ENCODE measurements around the gene CARD11.

Gene CARD11

DNA sequence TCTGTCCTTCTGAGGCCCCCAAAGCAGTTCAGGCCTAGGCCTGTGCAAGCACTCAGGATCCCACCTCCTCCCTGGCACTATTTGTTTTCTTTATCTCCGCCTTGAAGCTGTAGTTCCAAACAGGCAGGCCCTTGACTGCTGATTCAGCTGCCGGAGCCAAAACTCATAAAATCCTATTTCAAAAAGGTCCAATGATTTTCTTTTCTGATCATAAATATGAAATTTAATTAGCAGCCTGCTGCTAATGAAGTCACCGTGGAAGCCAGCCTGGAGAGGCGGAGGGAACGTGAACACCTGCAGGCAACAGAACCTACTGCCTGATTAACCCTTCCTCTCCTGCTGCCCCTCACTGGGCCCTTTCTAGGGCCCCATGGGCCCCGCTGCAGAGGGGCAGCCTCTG, 60.1 kb downstream of the CARD11 start:
- no peak for DNase-seq (ENCODE audit: low spot score)

DNA sequence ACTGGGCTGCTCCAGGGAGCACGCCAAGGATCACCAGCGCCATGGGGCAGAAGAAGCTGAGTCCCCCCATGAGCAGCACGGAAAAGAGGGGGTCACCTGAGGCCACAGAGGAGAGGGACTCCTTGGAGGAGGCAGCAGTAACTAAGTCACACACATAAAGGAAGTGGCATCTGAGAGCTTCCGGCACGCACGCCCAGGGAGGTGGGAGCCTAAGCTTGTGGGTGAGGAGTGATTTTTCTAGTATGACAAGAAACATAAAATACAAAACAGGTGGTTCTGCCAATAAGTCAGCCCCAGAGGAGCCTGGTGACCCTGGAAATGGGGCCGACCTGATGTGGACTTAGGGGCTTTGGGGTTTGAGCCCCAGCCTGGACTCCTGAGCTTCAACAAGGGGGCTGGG, 60.8 kb downstream of the CARD11 start:
- no peak for DNase-seq (ENCODE audit: low spot score)

DNA sequence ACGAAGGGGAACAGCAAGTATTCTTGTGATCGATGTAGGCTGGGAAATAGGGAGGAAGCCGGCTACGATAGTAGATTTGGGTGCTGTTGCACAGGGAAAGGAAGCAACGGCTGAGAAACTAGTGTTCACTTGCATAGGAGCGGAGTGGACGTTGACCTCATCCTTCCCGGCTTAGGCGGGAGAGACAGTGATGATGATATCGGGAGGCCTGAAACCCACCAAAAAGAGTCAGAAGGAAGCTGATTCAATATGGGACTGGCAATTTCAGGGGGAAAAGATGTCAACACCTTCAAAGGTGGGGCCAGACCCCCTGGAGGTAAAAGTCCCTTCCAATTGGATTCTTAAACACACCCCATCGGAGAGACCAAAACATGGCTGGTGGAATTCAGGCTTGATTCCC, 61.3 kb downstream of the CARD11 start:
- no peak for DNase-seq (ENCODE audit: low spot score)

DNA sequence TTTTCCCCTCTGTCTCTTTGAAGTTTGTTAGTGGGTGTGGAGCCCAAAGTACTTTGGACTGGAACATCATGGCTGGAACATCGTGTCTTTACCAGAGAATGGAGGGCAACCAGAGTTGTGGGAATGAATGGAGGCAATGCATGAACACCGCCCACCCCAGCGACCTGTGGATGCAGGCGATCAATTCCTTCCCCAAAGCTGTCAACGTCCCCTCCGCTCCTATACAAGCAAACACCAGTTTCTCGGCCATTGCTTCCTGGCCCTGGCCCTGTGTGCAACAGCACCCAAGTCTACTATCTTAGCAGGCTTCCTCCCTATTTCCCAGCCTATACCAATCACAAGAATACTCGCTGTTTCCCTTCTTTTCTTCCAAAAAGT, 62.6 kb downstream of the CARD11 start:
- no peak for DNase-seq (ENCODE audit: low spot score)

DNA sequence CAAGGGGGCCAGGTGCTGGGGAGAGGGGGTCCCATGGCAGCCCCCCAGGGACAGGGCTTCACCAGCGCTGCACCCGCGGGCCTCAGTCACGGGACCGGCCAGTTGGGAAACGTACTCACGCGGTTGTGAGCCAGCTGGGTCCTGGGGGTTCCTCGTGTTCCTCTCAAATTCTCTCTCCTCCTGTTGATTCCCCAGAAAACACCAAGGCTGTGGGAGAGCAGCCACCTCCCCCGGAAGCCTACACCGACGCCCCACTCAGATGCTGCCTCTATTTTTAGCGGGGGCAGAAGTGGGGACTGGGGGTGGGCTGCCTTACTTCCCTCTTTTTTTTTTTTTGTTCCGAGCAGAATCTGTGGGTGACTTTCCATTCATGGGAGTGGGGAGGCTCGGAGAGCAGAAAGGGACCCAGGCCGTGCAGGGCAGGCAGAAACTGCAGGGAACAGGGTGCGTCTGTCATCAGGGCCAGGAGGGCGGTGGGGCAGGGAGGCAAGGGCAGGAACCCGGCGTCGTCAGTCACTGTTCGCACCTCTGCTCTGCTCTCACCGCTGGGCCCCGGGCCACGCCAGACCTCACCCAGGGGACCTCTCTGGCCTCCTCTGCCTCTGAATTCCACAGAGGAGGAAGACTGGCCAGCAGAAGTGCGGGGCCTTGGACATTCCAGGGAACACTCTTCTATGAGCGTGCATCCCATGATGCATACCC, 63.1 kb downstream of the CARD11 start:
- DNase-seq (ENCODE audit: low spot score): no peak

DNA sequence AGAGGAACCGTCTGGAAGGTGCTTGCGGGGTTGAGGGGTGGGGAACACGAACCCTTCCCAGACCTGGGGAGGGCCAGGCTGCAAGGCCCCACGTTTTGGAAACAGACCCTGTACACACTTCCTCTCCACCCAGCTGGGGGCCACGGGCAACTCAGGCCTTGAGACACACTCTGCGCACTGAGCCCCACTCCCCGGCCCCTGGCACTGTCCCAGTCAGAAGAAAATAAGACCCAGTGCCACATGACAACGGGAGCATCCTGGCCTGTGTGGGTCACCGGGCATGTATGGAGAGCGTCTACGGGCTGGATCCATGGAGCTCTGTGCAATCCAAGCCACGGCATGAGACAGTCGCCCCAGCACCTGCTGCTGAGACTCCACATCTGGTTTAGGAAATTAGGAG, 63.7 kb downstream of the CARD11 start:
- DNase-seq (ENCODE audit: low spot score): no peak

DNA sequence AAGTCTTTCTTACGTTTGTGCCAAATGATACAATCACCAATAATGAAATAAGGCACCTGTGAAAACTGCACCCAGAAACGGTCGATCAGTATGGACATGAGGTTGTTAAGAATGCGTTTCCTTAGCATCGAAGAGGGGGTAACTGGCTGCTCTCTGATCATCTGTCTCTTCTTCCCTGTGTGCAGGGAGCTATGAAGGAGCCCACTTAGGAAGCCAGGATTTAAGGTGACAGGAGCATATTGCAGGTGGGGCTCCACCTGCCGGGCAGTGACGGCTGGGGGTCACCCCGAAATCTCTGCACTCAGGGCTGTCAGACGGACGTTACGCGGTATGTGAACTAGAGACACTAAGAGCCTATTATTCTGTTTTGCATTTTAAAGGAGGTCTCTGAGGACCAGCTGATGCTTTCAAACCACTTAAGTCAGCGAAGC, 64.5 kb downstream of the CARD11 start:
- DNase-seq (ENCODE audit: low spot score): no peak

DNA sequence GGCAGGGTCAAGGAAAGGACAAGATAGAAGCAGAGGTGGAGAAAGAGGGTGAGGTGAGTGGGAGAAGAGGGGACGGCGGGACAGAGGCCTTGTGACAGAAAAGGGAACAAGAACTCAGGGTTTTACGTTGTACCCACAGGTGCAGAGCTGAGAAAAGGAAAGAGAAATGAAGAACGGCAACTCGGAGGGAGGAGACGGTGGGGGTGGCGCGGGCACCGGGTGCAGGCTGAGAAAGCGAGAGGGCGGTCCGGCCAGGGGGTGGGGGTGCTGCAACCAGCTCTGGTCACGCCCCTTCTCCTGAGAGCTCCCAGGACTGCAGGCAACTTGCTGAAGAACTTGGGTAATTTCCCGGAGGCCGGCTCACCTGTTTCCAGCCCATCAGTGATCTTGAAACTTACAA, 65.3 kb downstream of the CARD11 start:
- DNase-seq (ENCODE audit: low spot score): no peak

DNA sequence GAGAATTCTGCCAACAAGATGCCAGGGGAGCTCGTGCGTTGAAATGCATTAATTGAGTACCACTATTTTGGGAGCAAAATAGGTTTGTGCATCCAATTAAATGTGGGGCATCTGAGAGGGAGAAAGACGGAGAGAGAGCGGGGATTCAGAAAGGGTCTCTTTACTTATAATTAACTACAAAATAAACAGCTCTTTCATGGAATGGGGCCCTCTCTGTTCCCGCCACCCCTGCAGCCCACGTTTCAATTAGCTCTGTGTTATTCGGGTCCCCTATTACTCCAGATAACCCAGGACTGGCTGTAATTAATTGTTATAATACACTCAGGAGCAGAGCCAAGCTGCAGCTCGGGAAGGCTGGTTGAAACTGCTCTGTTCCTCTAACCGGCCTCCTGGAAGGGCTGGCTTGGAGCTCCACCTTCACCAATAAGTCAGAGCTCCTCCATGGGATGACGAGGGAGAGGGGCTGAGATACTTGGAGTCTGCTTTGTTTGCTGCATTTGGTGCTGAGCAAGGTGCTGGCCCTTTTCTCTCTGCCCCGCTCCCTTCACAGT, 67.8 kb downstream of the CARD11 start:
- no peak for DNase-seq (ENCODE audit: low spot score)

DNA sequence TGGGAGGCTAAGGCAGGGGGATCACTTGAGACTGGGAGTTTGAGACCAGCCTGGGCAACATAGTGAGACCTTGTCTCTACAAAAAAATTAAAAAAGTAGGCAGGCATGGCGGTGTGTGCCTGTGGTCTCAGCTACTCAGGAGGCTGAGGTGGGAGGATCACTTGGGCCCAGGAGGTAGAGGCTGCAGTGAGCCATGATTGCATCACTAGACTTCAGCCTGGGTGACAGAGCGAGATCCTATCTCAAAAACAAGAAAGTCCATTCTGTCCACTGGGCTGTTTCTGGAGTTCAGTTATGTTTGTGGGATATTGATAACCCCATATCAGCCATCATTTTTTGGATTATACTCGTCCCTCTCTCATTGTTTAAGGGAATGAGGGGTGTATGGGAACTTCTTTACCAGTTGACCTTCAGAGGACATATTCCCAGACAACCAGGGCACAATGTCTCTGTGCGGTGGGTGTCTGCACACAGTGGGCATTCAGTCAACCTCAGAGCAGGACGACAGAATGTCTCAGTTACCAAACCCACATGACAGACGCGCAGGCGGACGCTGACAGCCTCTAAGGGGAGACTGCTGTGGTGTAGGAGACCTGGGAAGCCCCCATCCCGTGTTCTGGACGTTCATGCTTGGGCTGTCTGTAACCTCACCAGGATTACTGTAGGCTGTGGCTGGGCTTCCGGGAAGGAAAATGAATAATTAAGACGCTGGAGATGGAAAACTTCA, 69.4 kb downstream of the CARD11 start:
- no peak for DNase-seq (ENCODE audit: low spot score)

DNA sequence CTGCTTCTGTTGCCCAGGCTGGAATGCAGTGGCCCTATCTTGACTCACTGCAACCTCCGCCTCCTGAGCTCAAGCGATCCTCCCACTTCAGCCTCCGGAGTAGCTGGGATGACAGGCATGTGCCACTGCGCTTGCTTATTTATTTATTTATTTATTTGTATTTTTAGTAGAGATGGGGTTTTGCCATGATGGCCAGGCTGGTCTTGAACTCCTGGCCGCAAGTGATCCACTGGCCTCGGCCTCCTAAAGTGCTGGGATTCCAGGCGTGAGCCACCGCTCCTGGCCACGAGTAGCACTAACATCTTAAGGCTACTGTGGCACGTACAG, 70.9 kb downstream of the CARD11 start:
- no peak for DNase-seq (ENCODE audit: low spot score)

DNA sequence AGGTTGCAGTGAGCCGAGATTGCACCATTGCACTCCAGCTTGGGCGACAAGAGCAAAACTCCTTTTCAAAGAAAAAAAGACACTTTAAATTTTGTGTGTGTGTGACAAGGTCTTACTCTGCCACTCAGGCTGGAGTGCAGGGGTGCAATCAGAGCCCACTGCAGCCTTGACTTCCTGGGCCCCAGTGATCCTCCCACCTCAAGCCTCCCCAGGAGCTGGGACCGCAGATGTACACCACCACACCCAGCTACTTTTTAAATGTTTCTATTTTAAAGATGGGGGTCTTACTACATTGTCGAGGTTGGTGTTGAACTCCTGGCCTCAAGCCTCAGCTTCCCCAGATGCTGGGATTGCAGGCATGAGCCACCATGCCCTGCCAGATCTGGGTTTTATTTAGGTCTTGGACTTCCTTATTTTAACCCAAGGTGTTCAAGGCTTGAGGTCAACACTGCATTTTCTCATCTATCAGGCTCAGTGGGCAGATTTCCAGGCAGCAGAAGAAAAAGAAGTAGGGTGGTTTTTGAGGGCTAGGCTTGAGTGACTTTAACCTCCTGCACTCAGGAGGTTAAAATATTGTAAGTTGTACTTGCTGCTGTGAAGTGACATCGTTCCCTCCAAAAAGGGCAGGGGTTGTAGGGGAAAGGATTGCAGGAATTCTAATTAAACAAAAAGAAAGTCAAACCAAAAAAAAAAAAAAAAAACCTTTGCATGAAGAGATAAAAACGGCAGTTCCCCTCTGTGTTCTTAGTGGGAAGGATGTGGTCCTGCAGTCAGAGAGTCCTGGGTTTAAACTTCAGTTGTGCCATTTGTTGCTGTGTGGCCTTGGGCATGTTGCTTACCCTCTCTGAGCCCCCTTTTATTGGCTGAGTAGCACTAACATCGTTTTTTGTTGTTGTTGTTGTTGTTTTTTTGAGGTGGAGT, 71.5 kb downstream of the CARD11 start:
- no peak for DNase-seq (ENCODE audit: low spot score)

DNA sequence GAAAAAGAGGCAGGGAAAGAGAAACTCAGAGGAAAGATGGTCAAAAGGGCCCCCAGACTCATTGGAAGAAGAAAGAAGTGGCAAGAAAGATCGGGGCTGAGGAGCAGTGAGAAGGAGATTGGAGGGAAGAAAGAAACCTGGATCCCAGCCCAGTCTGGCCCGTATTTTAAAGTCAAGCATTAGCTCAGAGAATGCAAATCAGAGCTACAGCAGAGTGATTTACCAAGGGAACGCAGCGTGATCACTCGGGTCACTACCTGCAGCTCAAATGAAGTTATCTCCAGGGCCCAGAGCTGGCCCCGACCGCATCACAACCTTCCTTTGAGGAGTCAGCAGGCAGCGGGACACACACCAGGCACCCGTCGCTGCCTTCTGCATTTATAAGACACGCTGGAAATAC, 72.8 kb downstream of the CARD11 start:
- no peak for DNase-seq (ENCODE audit: low spot score)

DNA sequence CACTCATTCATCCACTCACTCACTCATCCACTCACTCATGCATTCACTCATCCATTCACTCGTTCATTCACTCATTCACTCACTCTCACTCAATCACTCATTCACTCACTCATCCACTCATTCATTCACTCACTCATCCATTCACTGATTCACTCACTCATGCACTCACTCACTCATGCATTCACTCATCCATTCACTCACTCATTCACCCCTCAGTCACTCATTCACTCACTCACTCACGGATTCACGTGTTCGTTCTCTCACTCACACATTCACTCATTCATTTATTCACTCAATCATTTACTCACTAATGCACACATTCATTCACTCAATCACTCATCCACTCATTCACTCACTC, 73.4 kb downstream of the CARD11 start:
- no peak for DNase-seq (ENCODE audit: low spot score)

DNA sequence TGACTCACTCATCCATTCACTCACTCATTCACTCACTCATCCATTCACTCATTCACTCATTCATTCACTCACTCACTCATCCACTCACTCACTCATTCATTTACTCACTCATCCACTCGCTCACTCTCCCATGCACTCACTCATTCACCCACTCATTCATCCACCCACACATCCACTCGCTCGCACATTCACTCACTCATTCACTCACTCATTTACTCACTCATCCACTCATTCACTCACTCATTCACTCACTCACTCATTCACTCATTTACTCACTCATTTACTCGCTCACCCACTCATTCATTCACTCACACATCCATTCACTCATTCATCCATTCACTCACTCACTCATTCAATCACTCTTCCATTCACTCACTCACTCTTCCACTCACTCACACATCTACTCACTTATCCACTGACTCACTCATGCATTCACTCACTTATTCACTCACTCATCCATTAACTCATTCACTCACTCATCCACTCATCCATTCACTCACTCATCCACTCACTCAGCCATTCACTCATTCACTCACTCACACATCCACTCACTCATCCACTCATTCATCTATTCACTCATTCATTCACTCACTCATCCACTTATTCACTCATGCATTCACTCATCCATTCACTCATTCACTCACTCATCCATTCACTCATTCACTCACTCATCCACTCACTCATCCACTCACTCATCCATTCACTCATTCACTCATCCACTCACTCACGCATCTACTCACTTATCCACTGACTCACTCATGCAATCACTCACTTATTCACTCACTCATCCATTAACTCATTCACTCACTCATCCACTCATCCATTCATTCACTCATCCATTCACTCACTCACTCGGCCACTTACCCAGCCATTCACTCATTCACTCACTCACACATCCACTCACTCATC, 74.0 kb downstream of the CARD11 start:
- DNase-seq (ENCODE audit: low spot score): no peak

DNA sequence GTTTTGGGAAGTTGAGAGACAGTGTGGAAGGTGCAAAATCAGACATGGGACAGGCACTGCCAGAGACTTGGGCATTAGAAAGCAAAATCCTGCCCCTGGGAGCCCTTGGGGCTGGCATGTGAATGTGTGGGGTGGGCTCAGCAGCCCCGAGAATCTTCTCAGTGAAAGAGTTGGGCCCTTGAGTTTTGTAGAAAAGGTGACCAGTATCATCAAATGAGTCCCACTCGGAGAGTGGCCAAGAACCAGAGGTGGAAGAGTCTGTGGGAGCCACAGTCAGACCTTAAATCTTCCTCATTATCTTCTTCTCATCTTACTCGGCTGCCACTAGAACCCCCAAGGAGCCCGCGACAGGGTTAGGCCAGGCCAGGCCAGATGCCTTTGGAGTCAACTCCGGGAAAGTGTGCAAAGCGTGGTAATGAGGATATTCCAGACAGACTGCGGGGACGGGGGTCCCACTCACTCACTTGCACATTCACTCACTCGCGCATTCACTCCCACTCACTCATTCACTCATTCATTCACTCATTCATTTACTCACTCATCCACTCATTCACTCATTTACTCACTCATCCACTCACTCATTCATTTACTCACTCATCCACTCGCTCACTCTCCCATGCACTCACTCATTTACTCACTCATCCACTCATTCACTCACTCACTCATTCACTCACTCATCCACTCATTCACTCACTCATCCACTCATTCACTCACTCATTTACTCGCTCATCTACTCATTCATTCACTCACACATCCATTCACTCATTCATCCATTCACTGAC, 74.9 kb downstream of the CARD11 start:
- no peak for DNase-seq (ENCODE audit: low spot score)

DNA sequence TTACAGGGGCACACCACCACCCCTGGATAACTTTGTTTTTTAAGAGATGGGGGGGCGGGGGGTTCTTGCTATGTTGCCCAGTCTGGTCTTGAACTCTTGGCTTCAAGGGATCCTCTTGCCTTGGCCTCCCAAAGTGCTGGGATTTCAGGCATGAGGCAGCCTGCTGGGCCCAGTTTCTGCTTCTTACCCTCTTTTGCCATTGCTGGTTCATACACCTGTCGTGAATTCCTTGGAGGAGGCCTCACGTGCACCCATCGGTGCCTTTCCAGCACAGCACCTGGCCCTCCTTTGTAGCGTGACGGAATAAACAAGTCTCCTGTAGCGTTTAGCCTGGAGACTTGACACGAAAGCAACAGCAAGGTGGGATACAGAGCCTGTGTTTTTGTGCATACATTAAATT, 75.5 kb downstream of the CARD11 start:
- DNase-seq (ENCODE audit: low spot score): no peak

DNA sequence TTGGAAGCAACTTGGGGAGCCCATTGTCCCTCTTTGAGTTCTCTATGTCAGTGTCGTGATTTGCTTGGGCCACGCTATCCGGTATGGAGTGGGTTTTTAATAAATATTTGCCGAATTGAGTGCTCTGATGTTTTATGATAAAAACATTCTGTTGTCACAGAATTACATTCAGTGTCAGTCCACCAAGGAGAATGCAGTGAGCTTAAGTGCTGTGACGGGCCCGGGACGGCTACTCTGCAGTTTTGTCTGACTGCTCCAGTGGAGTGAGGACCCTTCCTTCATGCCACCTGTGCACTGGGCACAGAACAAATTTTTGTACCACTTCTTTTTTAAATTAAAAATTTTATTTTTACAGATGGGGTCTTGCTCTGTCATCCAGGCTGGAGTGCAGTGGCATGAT, 76.0 kb downstream of the CARD11 start:
- DNase-seq (ENCODE audit: low spot score): no peak

DNA sequence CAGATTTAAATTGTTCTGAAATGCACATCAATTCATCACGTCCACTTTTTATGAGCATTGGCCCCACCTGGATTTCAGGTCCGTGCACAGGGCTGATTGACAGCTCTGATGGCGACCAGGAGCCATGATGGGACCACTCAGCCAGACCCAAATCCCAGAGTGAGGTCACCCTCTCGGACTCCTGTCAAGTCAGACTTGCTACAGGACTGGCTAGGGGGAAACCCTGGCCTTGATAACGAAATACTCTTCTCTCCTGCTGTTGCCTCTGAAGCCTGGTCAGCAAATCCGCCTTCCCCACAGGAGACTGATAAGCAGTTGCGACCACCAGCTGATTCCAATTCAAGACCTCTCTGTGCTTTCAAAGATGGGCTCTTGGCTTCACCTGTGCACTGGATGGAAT, 76.4 kb downstream of the CARD11 start:
- DNase-seq (ENCODE audit: low spot score): no peak

DNA sequence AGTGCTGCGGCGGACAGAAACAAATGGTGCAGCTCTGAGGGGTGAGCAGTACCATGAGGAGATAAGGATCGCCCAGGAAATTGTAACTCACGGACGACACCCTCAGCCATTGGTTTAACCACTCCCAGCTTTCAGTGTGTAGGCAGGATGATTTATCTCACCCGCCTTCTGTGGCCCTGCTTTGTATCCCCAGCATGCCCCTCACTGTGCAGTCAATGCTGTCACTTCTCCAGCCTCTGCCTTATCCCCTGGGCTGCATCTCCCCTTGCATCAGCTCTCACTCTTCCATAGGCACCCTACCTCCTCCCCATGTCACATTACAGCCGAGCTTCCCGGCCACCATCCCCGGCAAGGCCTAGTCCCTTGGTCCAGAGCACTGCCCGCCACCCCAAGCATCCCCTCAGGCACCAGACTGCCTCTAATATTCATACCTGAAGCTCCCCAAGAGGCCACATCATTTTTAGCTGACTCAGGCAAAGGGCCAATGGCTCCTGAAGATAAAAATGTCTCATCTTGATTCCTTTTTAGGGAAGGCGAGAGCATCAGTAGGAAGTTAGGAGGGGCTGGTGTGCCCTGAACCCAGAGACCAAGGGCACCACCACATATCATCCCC, 77.1 kb downstream of the CARD11 start:
- DNase-seq (ENCODE audit: low spot score): no peak

Measured in SK-N-DZ (cell line).